ENCODE measurements around the gene TEX35.

- TF ChIP-seq CTCF (IDR thresholded peaks at IDR 0.05): no peak
- no peak for TF ChIP-seq POLR2A (IDR thresholded peaks at IDR 0.05)
Measured at GRCh38 chr1:178520803-178521202, 7.9 kb downstream of the TEX35 start.
